Activated T-helper 1 cell treated with anti-CD3 and anti-CD28 coated beads, Interleukin-12 subunit alpha, Interleukin-12 subunit beta, Interleukin-2, Interleukin-4 antibody, amounts not matched to agents 30 ng/mL and 10 ng/mL and 1 ng/mL, durations not matched to agents 14 hours and 24 hours and 36 hours (primary cell): ENCODE results near the gene LRBA. TPM values are rescaled to one million over a fixed set of nuclear protein-coding genes. Genes with fewer than 3 reads are reported as not detected.

ENCODE experiments used
- DNase-seq: peaks from one replicate; pipeline ENCODE4 v3.0.0; 2021; ENCODE audit warnings: low spot score
- H3K27ac Mint-ChIP-seq: one replicate; pipeline ENCODE4 v1.8.0; 2021; ENCODE audit warnings: mild to moderate bottlenecking, mixed read lengths
- H3K27me3 Mint-ChIP-seq: one replicate; pipeline ENCODE4 v1.8.0; 2022; ENCODE audit warnings: mild to moderate bottlenecking, moderate library complexity, mixed read lengths; ENCODE audit not compliant: insufficient read depth
- H3K36me3 Mint-ChIP-seq: one replicate; pipeline ENCODE4 v1.8.0; 2021; ENCODE audit warnings: low read depth, mixed read lengths
- H3K4me1 Mint-ChIP-seq: one replicate; pipeline ENCODE4 v1.8.0; 2021; ENCODE audit warnings: low read depth, mixed read lengths
- H3K4me3 Mint-ChIP-seq: one replicate; pipeline ENCODE4 v1.8.0; 2021; ENCODE audit warnings: mild to moderate bottlenecking, moderate library complexity, mixed read lengths
- H3K9me3 Mint-ChIP-seq: one replicate; pipeline ENCODE4 v1.8.0; 2021; ENCODE audit warnings: mixed read lengths
- intact Hi-C: fragments of 100-400 bp; cut with micrococcal nuclease; formaldehyde crosslinking; loops from one replicate; pipeline ENCODE4 v1.15.1; 2024
- total RNA-seq: library from RNA; stranded (reverse); gene quantifications from 2 replicates; pipeline ENCODE4 v1.2.3, GENCODE V29; 2022

Gene LRBA
- total RNA-seq, 1 donor from 2014 or later, result 54.2 TPM

DNA sequence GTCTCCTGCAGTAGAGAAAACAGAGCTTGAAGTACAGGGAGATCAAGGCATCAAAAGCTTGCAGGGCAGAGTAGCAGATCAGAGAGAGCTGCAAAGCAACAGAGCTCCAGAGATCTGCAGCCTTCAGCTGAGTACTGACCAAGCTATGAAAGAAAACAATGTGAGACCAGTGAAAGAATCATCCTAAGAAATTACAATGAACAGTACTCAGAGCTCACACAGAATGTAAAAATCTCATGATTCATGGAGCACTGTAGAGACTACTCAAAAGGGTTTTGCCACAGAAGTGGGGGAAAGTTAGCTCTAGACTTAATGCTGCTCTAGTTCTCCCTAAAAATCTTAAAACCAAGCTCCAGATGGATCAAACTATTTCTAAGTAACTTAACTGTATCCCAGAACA, 513.1 kb downstream of the LRBA start:
- Mint-ChIP-seq H3K9me3 (peaks cover 12% of the 10 kb centered on the region), H3K4me3 (no peak overlapping the region), H3K36me3 (peaks cover 1% of the 10 kb centered on the region), H3K4me1 (no peaks in the 10 kb centered on the region), H3K27ac (no peak overlapping the region), H3K27me3 (no peaks in the 10 kb centered on the region)
- intact Hi-C loops, result no loop called here
- no peak for DNase-seq

DNA sequence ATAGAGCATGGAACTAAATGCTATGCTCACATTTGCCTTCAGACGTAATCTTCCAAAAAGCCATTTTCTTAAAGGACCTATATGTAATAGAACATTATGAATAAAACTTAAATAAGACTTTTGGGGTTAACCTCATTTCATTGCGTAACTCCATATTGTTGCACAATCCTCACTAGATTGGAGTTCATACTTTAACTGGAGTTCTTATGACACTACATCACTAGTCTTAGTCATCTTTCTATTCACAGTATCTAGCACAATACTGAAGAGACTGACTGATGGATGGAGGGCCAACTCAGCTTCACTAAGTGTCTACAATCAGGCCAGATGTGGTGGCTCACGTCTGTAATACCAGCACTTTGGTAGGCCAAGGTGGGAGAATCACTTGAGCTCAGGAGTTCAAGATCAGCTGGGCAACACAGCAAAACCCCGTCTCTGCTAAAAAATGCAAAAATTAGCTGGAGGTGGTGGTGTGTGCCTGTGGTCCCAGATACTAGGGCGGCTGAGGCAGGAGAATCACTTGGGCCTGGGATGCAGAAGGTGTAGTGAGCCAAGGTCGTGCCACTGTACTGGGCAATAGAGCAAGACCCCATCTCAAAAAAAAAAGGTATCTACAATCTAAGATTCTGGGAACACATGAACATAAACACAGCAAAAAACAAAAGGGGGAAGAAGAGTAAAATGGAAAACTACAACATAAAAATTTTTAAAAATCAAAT, 513.9 kb downstream of the LRBA start:
- Mint-ChIP-seq H3K36me3 (peaks cover 1% of the 10 kb centered on the region), H3K4me3 (no peak overlapping the region), H3K4me1 (no peaks in the 10 kb centered on the region), H3K27me3 (no peaks in the 10 kb centered on the region), H3K9me3 (peaks cover 12% of the 10 kb centered on the region), H3K27ac (no peak overlapping the region)
- DNase-seq, result no peak
- intact Hi-C loops, result no loop called here

DNA sequence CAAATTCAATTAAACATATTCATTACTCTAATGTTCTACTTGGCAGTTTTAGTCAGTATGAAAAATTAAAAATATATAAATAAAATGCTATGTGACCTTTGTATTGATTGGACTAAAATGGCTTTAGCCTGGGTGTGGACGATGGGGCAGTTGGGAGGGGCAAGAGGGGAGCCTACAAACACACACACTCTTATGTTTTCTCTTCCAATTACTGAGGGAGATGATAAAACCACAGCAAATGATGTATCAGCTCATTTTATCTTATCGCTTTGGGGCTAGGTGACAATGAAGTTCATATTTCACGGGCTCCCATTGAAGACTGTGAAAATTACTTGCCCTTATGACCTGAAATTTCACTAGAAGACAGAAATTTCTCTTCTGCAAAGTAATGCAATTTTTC, 517.5 kb downstream of the LRBA start:
- no peaks in the 10 kb centered on the region for H3K36me3 Mint-ChIP-seq
- H3K27ac Mint-ChIP-seq, result no peak overlapping the region
- H3K9me3 Mint-ChIP-seq, result no peaks in the 10 kb centered on the region
- H3K4me1 Mint-ChIP-seq, result no peaks in the 10 kb centered on the region
- DNase-seq, result no peak
- intact Hi-C loops, result no loop called here
- H3K4me3 Mint-ChIP-seq, result no peak overlapping the region
- no peaks in the 10 kb centered on the region for H3K27me3 Mint-ChIP-seq

DNA sequence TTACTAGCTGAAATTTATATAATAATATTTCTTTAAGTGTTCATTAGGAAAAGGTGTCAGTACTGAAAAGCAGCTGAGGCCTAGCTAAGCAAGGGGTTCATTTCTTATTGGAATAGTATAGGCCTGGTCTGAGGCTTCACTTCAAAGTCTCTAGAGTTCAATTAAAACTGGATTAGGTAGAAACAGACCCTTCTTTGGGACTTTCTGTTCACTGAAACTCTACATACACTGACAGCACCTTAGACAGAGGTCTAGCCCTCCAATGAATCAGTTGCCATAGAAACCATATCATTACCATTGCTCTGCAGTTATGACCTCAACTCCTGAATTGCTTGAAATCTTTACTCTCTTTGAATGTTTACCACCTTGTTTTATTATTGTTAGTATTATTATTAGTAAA, 519.5 kb downstream of the LRBA start:
- Mint-ChIP-seq H3K36me3 (no peaks in the 10 kb centered on the region), H3K4me1 (no peaks in the 10 kb centered on the region), H3K27me3 (no peaks in the 10 kb centered on the region), H3K27ac (no peak overlapping the region), H3K9me3 (no peaks in the 10 kb centered on the region), H3K4me3 (no peak overlapping the region)
- intact Hi-C loops, result no loop called here
- no peak for DNase-seq

DNA sequence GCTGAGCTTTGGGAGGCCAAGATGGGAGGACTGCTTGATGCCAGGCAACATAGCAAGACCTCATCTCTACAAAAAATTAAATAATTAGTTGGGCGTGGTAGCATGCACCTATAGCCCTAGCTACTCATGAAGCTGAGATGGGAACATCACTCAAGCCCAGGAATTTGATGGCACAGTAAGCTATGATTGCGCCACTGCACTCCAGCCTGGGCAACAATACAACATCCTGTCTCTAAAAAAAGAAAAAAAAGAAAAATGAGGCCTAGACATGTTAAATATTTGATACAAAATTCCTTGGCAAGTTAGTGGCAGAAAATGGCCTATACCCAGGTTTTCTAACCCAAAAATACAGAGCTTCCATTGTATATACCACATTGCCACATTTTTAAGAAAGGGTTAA, 521.2 kb downstream of the LRBA start:
- Mint-ChIP-seq H3K4me1 (no peaks in the 10 kb centered on the region), H3K27me3 (no peaks in the 10 kb centered on the region), H3K27ac (no peak overlapping the region), H3K9me3 (no peaks in the 10 kb centered on the region), H3K36me3 (peaks cover 3% of the 10 kb centered on the region), H3K4me3 (no peak overlapping the region)
- DNase-seq, result no peak
- intact Hi-C loops, result loop anchor here (5.0 kb wide), 1 partner anchor 192 kb away; no protein-coding TSS in a partner anchor

DNA sequence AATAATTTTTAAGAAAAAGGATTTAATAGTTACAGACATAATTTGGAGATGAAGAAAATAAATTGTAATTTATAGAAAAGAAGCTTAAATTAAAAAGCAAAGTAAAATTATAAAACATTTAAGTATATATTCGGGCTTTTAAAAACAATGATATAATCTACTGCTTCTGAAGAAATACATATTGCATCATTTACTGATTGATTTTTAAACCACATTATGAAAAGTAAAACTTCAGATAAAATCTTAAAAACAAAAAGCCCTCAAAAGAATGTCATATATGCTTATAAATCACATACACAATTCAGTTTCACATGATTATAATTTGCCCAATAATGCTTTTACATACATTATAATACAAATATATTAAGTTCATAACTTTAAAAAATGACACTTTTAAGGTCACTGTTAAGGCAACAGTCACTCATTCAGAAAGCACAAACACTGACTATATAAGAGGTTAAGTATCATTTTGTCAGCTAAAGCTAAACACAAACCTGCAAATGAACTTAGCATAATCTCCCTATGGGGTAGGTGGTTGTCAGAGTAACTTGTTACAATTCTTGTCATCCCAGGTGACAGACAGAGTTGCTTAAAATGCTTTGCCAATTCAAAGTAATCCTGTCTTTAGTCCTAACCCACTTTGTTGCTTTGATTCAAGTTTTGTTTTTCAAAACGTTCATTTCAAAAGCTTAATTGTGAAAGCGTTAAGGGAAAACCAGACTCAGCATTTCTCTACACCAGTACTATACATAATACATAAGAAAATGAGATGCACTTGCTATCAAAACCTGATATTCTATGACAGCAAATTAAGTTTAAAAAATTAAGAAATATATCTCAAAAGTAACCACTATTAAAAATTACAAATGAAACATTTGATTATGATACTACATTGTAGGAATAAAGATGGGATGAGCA, 523.7 kb downstream of the LRBA start:
- no peak overlapping the region for H3K27ac Mint-ChIP-seq
- DNase-seq, result no peak
- H3K9me3 Mint-ChIP-seq, result no peaks in the 10 kb centered on the region
- no peaks in the 10 kb centered on the region for H3K4me1 Mint-ChIP-seq
- H3K27me3 Mint-ChIP-seq, result no peaks in the 10 kb centered on the region
- intact Hi-C loops, result loop anchor here (2.0 to 5.0 kb wide), 2 partner anchors 55 to 189 kb away; no protein-coding TSS in a partner anchor
- peaks cover 3% of the 10 kb centered on the region for H3K36me3 Mint-ChIP-seq
- no peak overlapping the region for H3K4me3 Mint-ChIP-seq

DNA sequence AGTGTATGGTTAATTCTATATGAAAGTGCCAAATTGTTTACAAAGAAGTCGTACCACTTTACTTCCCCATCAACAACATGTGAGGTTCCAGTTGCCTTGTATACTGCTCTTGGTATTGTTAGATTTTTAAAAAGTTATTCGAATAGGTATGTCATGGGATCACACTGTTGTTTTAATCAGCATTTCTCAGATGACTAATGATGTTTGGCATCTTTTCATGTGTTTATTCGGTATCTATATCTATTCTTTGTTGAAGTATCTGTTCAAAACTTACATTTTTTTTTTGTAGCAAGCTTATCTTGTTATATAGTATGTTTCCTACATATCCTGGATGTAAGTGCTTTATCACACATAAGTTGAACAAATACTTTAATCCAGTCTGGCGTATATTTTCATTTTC, 532.5 kb downstream of the LRBA start:
- no peaks in the 10 kb centered on the region for H3K4me1 Mint-ChIP-seq
- H3K4me3 Mint-ChIP-seq, result no peak overlapping the region
- intact Hi-C loops, result no loop called here
- no peak for DNase-seq
- H3K36me3 Mint-ChIP-seq, result peaks cover 12% of the 10 kb centered on the region
- H3K9me3 Mint-ChIP-seq, result peaks cover 5% of the 10 kb centered on the region
- no peaks in the 10 kb centered on the region for H3K27me3 Mint-ChIP-seq
- H3K27ac Mint-ChIP-seq, result no peak overlapping the region

DNA sequence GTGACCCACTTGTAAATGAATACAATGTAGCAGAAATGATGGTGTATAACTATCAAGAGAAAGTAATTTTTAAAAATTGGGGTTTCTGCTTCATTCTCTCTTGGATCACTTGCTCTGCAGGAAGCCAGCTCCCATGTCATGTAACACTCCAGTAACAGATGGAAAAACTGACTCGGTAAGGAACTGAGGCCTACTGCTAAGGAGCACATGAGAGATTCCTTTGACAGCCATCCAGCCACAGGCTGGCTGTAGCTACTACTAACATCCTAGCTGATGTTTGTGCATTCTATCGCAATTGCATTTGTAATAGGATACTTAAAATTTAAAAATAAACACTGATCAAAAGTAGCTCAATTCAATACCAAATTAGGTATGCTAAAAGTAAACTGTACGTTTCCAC, 535.4 kb downstream of the LRBA start:
- H3K36me3 Mint-ChIP-seq, result peaks cover 10% of the 10 kb centered on the region
- DNase-seq, result no peak

DNA sequence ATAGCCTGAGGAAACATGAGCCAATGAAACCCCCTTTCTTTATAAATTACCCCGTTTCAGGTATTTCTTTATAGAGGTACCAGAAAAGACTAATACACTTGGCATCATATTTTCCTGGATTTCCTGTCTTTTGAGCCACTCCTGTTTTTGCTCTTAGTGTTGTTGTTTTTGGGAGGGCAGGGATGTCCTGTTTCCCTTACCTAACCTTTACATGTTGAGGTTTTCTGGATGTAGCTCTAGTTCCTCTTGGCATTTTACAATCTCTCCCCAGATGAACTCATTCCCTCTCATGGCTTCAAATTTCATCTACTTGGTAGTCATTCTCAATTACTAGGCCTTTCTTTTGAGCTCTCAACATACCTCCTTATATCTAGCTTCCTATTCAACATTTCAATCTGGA, 537.2 kb downstream of the LRBA start:
- H3K27ac Mint-ChIP-seq, result no peak overlapping the region
- DNase-seq, result no peak
- H3K4me1 Mint-ChIP-seq, result no peaks in the 10 kb centered on the region
- H3K27me3 Mint-ChIP-seq, result no peaks in the 10 kb centered on the region
- no peak overlapping the region for H3K4me3 Mint-ChIP-seq
- H3K36me3 Mint-ChIP-seq, result peaks cover 14% of the 10 kb centered on the region
- H3K9me3 Mint-ChIP-seq, result peaks cover 5% of the 10 kb centered on the region
- intact Hi-C loops, result loop anchor here (1.0 kb wide), 1 partner anchor 110 kb away; no protein-coding TSS in a partner anchor

More for the DNA sequence above, 535.4 kb downstream of the LRBA start:
- intact Hi-C loops, result no loop called here
- no peaks in the 10 kb centered on the region for H3K27me3 Mint-ChIP-seq
- H3K4me3 Mint-ChIP-seq, result no peak overlapping the region
- no peak overlapping the region for H3K27ac Mint-ChIP-seq
- no peaks in the 10 kb centered on the region for H3K4me1 Mint-ChIP-seq
- H3K9me3 Mint-ChIP-seq, result peaks cover 5% of the 10 kb centered on the region

DNA sequence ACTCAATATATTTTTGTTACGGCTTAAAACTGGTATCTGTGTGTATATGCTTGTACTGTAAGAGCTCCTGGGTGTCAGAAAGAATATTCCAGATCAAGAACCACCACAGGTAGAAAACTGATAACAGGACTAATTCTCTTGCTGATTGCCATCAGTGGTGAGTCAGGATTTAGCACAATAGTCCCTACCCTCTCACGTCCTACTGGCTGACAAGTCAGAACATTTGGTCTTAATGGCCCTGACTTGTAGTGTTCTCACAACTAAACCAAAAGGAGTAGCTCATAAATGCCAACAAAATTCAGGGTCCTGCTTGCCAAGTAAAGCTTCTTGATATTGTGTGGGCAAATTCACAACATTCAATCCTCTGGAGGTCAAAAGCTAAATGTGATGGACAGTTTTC, 538.3 kb downstream of the LRBA start:
- H3K27me3 Mint-ChIP-seq, result no peaks in the 10 kb centered on the region
- intact Hi-C loops, result no loop called here
- H3K4me3 Mint-ChIP-seq, result no peak overlapping the region
- H3K9me3 Mint-ChIP-seq, result peaks cover 5% of the 10 kb centered on the region
- H3K27ac Mint-ChIP-seq, result no peak overlapping the region
- peaks cover 17% of the 10 kb centered on the region for H3K36me3 Mint-ChIP-seq
- no peaks in the 10 kb centered on the region for H3K4me1 Mint-ChIP-seq
- no peak for DNase-seq

DNA sequence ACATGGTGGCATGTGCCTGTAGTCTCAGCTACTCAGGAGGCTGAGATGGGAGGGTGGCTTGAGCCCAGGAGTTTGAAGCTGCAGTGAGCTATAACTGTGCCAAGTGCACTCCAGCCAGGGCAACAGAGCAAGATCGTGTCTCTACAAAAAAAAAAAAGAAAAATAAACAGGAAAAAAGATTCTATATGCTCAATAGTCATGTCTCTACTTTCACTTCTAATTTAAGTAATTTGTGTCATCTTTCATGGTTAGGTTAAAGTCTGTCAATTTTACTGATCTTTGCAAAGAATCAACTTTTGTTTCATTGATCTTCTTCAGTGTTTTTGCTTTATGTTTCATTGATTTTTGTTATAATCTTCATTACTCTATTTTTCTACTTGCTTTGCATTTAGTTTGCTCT, 539.3 kb downstream of the LRBA start:
- no peak for DNase-seq
- H3K27me3 Mint-ChIP-seq, result no peaks in the 10 kb centered on the region
- H3K36me3 Mint-ChIP-seq, result peaks cover 17% of the 10 kb centered on the region
- intact Hi-C loops, result no loop called here
- H3K4me1 Mint-ChIP-seq, result no peaks in the 10 kb centered on the region
- no peak overlapping the region for H3K27ac Mint-ChIP-seq
- peaks cover 5% of the 10 kb centered on the region for H3K9me3 Mint-ChIP-seq
- no peak overlapping the region for H3K4me3 Mint-ChIP-seq

DNA sequence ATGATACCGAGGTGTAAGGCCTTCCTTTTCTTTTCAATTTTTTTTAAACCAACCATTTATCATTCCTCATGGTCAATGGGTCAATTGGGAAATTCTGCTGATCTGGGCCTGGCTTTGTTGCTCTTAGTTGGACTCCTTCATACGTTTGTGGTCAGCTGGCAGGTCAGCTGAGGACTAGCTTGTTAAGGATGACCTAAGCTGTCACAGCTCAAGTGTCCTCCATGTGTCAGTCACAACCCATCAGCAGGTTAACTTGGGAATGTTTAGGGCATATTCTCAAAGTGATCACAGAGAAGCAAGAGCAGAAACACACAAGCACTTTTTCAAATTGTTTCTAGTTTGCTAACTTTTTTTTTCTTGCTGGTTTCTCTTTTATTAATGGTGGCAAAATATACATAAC, 550.6 kb downstream of the LRBA start:
- Mint-ChIP-seq H3K4me1 (no peaks in the 10 kb centered on the region), H3K4me3 (no peak overlapping the region), H3K36me3 (peaks cover 10% of the 10 kb centered on the region), H3K9me3 (no peaks in the 10 kb centered on the region), H3K27ac (no peak overlapping the region), H3K27me3 (no peaks in the 10 kb centered on the region)
- DNase-seq, result no peak
- intact Hi-C loops, result no loop called here

DNA sequence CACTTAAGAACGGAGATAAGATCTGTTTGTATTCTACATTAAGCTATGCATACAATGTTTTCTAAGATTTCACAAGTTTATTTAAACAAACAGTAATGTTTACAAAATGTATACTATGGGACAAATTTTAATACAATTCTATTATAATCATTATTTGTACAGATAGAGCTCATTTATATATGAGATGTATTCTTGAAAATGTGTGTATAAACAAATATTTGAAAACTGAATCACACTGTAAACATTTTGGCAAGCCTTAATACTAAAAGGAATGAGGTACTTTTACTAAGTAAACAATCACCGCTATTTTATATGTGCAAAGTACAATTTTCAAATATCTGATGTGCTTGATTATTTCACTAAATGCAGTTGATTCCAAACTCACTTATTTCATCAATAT, 552.3 kb downstream of the LRBA start:
- intact Hi-C loops, result no loop called here

More for the DNA sequence above, 552.3 kb downstream of the LRBA start:
- no peaks in the 10 kb centered on the region for H3K9me3 Mint-ChIP-seq
- no peaks in the 10 kb centered on the region for H3K4me1 Mint-ChIP-seq
- DNase-seq, result no peak
- no peaks in the 10 kb centered on the region for H3K27me3 Mint-ChIP-seq
- no peak overlapping the region for H3K27ac Mint-ChIP-seq
- peaks cover 10% of the 10 kb centered on the region for H3K36me3 Mint-ChIP-seq
- no peak overlapping the region for H3K4me3 Mint-ChIP-seq
